ENCODE data around the gene RXRG. TPM values are rescaled to one million over a fixed set of nuclear protein-coding genes. Genes with fewer than 3 reads are reported as not detected.

RXRG gene
- total RNA-seq, 1 donor from 2014 or later = not detected

DNA sequence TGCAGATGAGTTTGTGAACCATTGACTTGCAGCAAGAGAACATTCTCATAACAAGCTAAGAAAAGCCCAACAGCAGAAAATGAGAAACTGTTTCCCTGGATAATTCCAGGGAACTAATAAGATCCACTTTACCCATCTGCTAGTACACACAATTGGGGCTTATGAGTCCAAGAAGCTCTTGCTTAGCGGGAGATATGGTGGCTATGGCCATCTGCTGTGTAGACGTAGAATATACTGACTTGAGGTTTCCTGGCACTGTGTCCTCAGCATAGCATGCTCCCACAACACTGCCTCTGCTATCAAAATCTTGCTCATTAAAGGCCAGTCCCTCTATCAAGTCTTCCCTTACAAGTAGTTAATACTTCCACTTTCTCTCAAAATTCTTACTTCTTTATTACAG, 6.8 kb upstream of the RXRG start:
- no peak for DNase-seq (ENCODE audit: low read depth, low spot score)

DNA sequence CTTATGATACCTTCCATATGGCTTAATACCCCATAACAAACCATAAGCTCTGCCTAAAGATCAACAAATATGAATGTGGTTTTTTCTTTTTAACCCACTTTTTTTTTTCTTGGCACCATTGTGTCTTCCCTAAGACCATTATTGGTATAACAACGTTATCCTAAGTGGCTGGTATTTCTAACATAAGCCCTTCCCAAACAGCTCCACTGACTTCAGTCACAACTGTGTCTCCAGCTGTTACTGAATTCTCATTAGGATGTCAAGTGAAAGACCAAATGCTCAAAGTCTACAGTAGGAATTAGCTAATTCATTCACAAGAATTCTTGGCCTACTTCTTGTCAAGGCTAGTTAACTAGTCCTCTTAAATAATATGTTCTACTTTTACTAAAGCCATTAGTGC, 4.2 kb upstream of the RXRG start:
- DNase-seq (ENCODE audit: low read depth, low spot score) = no peak

DNA sequence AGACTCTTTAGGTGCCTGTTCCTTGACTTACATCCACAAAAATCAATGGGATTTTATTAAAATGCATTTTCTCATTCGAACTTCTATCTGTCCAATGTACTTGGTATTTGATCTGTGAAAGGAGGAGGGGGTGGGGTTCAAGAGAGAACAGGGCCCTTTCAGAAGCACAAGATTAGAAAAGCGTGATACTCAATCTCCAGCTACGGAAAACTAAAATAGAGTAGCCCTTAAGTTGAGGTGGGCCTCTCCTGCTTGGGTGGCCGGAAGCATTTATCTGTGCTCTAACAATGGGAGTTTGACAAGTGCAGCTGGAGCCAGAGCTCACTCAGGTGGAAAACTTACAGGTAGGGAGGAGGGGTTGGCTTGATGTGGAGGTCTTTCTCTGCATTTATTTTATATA, 462 bp upstream of the RXRG start:
- no peak for DNase-seq (ENCODE audit: low read depth, low spot score)

DNA sequence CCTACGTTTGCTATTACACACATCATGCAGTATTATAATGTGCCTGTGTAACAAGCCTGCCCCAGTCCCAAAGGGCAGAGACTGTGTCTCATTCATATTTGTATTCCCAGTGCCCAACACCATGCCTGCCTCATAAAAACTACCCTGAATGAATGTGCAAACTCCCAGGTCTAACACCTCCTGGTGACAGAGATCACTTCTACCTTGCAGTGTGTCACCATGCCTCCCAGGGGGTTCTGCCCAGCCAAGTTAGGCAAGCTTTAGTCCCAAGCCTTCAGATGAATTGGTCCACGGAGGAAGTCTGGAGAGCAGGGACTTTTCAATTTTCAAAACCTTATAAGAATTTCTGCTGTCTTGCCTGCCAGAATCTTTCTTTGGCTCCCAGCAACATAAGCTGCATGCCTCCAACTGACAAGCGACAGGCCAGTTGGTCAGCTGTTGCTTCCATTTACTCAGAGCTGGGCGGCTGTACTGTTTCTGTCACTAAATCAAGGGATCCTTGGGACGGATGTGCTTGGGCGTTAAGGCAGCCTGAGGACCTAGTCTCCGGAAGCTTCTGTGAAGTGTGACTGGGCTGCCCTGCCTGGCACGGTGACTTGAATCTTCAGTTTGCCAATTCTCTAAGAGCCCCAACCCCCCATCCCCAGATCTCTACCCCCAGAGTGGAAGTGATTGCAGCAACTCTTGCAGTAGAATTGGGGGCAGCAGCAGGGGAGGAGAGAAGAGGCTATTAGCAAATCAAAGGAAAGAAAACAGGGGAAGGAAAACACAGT, 1.2 kb downstream of the RXRG start:
- no peak for DNase-seq (ENCODE audit: low read depth, low spot score)

DNA sequence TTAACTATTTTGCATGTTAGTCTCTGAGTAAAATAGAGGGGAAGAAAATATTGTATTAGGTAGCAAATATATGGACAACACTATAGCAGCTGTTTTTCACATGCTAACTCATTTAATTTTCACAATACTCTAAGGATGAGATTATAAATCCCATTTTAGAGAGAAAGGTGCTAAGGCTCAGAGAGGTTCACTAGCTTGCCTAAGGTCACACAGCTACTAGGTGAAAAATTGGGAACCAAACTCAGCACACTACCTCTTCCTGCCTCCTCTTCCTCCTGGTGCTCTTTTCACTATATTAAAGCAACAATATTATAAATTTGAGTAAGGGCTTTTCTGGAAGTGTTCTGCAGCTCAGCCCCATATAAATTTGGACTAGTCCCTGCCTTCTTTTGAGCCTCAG, 2.3 kb downstream of the RXRG start:
- DNase-seq (ENCODE audit: low read depth, low spot score) = no peak

DNA sequence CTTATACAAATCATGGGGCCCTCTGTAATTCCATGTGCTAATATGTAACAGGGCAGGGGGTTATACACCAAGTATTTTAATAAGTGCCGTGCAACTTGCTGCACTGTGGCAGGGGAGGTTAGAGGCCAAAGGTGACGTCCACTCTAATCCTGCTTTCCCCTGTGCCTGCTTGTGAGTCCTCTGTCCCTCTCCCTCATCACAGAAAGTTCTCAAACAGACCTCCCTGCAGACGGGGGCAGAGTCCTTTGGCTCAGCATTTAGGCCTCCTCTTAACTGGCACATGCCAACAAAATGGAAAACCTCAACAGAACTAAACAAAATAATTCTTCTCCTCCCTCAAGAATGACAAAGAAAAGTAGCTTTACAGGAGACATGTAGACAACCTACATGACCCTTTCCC, 2.9 kb downstream of the RXRG start:
- DNase-seq (ENCODE audit: low read depth, low spot score) = no peak

DNA sequence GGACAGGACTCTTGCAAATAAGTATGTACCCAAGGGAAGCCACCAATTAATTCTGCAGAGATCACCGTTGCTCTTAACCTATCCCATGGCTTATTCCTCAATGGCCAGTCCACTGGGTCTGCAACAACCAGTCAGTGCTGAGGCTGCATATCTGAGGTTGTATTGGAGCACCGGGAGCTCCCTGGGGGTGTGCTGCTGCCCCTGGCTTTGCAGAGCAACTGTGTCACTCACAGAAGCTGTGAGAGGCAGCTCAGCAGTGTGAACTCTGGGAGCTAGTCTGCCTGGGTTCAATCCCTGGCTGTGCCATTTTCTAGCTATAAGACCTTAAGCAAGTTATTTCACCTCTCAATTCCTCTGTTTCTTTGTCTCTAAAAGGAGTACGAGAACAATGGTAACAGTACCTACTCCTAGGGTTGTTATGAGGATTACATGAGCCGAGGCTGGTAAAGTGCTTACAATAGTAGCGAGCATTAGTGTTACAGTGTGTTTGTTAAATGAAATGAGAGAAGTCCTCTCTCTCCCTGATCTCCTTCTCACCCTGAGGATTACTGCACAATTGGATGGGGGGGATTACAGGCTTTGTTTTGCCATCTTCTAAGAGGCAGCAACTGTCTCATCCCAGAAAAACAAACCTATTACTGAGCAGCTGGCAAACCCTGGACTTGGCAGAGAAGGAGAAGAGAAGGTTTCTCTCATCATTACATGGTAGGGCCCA, 3.6 kb downstream of the RXRG start:
- DNase-seq (ENCODE audit: low read depth, low spot score) = no peak

DNA sequence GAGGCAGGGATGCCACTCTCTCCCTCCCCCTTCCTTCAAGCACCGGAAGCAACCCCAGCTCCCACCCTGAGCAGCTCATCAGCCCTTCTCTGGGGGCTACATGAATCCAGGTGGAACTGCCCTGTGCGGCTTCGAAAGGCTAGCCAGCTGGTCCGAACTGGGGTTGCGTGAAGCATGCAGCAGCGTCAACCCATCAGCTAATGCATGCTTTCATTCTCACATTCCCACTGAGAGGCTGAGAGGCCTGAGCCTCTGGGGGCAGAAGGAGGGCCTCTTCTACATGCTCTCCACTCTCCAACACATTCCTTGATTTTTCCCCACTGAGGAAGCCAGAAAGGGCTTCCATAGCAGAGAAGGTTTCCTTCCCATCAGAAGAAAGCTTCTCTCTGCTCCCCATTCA, 5.6 kb downstream of the RXRG start:
- no peak for DNase-seq (ENCODE audit: low read depth, low spot score)

DNA sequence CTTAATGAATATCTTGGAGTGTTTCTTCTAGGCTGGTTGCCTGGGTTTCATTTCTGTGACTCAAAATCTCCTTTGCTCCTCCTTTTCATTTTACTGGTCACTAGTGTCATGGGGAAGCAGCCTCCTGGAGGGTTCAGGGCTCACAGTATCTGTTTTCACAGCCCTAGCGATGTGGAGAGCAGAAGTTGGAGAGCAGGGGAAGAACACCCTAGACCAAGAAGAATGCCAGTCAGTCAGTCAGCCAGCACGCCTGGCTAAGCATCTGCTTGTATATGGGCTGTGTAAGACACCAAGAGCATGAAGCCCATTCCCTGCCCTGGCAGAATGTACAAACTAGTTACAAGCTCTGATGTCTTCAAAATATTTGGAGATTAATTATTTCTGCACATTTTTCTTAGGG, 7.9 kb downstream of the RXRG start:
- DNase-seq (ENCODE audit: low read depth, low spot score) = no peak

DNA sequence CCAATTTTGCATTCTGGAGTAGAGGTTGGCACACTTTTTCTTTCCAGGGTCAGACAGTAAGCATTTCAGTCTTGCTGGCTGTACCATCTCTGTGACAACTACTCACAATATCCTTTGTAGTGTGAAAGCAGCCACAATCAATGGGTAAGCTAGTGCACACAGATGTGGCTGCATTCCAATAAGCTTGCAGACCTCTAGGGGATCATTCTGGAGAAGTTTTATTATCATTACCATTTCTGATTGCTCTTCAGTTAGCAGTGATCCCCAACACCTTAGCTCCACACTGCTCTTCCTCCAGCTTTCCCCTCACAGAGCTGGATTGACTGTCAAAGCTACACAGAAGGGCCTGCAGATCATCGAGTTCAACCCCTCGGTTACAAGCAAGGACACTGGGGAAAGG, 9.1 kb downstream of the RXRG start:
- no peak for DNase-seq (ENCODE audit: low read depth, low spot score)

DNA sequence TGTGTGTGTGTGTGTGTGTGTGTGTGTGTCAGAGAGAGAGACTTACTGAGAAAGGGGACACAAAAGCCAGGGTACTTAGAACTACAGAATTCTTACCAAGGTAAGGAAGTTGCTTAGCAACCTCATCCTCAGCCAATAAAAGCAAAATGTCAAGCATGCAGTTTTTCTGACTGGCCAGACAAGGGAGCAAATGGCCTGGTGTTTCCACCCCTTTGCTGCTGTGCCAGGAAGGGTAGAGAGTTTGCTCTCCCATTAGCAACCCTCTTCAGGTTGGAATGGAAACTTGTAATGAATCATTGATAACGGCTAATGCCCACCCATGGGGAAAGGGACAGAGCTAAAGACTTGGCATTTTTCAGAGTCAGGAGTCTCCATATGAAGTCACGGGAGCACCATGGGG, 10.6 kb downstream of the RXRG start:
- DNase-seq (ENCODE audit: low read depth, low spot score) = no peak

DNA sequence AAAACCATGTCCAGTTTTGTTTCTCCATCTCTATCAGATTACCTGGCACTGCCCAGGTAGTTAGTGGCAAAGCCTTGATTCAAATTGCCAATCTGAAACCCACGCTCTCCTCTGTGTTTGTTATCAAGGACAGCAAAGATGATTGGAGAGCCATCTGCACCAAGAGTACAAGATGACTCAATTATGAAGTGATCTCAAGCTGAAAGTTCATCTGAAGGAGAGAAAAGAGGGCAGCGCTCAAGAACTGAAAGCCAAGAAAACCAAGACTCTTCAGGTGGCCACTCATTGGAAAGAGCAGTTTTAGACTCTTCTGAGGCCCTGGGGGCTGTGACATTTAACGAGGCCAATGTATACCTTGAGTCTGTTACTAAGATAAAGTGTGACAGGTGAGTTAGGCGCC, 13.8 kb downstream of the RXRG start:
- DNase-seq (ENCODE audit: low read depth, low spot score) = no peak

DNA sequence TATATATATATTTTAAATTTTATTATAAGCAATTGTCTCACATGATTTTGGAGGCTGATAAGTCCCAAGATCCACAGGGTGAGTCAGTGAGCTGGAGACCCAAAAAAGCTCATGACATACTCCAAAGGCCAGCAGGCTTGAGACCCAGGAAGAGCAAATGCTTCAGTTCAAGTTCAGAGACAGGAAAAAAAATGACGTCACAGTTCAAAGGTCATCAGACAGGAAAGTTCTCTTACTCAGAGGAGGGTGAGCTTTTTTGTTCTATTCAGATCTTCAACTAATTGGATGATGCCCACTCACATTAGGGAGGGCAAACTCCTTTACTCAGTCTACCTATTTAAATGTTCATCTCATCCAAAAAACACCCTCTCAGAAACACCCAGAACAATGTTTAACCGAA, 18.2 kb downstream of the RXRG start:
- no peak for DNase-seq (ENCODE audit: low read depth, low spot score)

DNA sequence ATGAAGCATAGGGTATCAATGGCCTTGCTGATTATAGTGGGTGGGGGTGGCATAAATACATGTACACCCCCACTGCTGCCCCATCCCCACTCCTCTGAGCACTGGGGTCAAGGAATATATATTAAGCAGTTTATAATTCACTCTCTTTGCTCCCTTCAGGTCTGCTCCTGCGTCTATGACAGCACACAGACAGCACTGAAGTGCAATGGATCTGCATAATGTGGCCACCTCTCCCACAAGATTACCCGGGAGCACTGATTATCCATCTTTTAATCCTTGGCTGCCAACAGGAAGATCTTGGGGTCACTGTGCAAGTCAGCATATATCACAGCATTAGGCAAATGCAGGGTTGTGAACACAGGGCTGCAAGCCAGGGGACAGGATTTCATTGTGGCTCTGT, 19.3 kb downstream of the RXRG start:
- DNase-seq (ENCODE audit: low read depth, low spot score) = no peak

DNA sequence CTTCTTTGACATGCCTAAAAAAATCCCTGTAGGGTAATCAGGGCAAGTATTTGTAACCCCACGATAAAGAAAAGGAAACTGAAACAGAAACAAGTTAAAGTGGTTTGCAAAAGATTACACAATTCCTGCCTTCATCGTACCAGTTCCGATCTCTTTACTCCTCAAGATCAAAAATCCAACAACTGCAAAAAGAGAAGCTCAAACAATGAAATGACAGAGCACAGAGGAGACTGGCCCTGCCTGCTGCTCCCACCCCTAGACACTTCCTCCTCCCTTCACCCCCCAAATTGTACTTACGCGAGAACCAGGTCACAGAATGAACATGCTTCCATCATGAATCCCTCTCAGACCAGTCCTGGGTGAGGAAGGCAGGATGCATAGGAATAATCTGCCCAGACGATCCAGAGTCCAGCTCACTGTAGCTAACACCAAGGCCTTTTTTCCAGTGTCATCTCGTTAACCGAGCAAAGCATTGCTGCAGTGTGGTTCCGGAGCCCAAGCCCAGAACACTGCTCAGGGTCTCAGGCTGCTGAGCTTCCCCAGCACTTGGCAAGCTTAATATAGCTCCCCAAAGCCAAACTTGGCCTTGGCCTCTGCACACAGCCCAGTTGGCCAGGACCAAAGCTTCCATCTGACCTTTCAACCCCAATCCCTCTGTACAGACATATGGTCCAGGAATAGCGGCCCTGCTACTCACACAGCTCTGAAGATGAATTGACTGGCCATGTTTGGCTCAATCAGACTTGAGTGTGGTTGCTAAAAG, 20.3 kb downstream of the RXRG start:
- DNase-seq (ENCODE audit: low read depth, low spot score) = no peak

DNA sequence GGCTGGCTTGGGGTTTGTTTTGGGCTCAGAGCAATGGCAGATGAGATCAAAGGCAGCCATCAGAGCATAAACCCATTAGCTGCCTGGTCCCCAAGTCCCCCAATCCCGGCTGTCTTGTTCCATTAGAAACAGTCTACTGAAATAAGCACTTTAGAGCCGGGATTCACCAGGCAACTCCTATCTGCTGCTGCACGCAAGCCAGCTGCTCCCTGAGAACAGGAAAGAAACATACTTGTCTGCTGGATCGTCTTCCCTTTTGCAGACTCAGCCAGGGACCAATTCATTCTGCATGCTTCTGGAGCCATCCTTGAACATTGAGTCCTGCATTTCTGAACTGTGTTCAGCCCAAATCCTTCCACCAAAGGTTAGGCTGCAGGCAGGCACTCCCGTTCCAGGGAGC, 21.8 kb downstream of the RXRG start:
- DNase-seq (ENCODE audit: low read depth, low spot score) = no peak

DNA sequence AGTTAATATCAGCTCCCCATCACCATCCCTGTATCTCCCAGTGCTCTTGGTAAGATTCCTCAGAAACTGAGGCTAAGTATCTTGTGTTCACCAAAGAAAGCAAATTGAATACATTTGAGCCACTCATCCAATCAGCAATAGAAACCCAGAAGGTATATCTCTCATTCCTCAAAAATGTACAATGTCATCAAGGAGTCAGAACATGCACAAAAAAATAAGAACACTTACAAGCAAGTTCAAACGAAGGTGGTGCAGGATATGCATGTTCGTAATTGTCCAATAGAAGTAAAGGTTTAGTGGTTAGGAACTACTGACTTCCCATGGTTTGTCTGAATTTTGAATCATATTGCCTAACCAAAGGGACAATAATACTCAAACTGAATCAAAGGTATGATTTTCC, 24.3 kb downstream of the RXRG start:
- DNase-seq (ENCODE audit: low read depth, low spot score) = no peak

DNA sequence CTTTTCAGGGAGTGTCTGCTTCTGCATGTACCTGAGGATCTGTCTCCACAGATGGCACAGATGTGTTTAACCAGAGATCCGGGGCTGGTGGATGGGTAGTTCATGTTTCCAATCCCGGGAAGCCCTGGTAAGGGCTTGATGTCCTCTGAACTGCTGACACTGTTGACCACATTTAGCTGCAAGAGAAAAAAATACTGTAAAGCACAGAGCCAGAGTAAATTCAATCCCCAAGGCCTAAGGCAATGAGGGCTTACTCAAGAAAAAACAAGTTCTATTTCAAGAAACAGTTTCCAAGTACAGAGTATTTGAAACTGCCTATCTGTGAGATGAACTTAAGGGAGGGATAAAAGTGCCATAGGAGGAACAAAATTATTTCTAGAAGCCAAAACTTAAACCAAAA, 25.1 kb downstream of the RXRG start:
- no peak for DNase-seq (ENCODE audit: low read depth, low spot score)

DNA sequence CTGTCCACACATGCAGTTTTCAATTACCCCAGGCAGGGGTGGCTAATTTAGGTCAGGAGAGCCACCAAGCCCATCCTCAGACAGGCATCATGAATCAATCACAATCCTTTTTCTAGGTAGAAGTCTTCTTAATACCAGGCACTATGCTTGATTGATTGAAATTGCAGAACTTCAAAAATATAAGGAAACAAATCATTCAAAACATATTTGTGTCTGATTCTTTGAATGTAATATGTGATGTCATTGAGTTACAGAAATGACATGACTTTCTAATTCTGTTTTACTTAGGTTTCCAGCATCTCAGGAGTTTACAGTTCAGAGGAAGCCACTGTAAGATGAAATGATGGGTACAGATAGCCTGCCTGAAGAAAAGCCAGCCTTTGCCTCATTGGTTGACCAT, 26.7 kb downstream of the RXRG start:
- DNase-seq (ENCODE audit: low read depth, low spot score) = no peak

DNA sequence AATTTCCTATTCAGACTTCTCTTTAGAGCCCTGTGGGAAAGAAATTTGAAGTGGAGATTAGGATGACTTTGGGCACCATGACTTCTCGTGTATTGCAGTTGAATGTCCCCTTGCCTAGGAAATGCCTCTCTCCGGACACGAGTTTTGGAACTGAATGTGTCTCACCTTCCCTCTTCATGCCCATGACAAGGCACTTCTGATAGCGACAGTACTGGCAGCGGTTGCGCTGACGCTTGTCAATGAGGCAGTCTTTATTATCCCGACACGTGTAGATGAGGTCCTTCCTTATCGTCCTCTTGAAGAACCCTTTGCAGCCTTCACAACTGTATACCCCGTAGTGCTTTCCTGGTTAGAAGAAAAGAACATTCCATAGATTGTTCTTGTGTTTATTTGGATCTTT, 28.1 kb downstream of the RXRG start:
- no peak for DNase-seq (ENCODE audit: low read depth, low spot score)

DNA sequence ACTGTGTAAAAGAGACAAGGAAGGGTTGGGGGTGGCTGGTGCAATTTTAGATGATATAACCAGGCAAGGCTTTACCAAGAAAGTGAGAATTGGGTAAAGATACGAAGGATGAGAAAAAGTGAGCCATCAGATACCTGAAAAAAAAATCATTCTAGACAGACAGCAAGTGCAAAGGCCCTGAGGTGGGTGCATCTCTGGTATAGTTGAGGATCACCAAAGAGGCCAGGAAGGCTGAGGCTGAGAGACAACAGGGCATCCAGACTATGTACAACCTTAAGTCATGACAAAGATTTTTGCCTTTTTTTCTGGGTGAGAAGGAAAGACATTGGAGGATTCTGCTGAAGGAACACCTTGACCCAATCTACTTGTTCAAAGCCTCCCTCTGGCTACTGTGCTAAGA, 29.9 kb downstream of the RXRG start:
- DNase-seq (ENCODE audit: low read depth, low spot score) = no peak

DNA sequence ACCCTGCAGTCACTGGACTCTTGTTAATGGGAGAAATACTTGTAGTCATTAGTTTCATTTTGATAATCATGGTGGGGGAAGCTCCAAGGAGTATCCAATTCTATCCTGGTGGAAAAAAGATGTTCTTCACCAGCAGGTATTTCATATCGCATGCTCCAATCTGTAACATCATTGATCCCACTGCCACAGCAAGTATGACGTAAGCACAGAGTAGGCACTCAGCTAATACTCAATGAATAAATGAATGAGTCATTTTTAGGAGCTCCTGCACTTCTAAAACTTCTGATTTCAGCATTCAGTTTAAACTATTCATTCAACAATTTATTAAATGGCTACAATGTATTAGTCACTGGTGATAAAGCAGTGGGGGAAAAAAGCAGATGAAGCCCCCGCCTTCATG, 30.3 kb downstream of the RXRG start:
- no peak for DNase-seq (ENCODE audit: low read depth, low spot score)

DNA sequence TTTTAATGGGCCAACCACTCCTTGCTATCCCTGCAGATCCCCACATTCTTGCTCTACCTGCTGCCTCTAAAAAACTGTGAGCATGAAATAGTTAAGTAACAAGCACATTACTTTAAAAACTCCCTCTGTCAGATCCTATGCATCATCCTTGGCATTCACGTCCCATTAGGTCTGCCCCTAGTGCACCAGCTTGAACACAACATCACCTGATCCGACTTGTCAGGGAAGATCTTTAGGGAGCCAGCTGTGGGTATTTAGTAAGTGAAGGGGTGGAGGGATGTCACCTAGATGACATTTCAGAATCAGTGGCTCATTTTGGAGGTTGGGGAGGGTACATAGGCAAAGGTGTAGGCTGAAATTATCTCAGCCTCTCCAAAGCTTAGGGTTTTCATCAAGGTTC, 33.5 kb downstream of the RXRG start:
- no peak for DNase-seq (ENCODE audit: low read depth, low spot score)
